GM21723 (cell line): ENCODE measurements around the gene GSN.
A peak's percentile ranks its signal among the peaks of the same experiment; 100 is the strongest.

Experiments
- ATAC-seq: cut with Tn5 transposase; IDR thresholded peaks from one replicate; pipeline ENCODE4 v1.9.1; 2021; ENCODE audit warnings: mild to moderate bottlenecking, moderate library complexity; ENCODE audit not compliant: unreplicated experiment

The GSN gene

DNA sequence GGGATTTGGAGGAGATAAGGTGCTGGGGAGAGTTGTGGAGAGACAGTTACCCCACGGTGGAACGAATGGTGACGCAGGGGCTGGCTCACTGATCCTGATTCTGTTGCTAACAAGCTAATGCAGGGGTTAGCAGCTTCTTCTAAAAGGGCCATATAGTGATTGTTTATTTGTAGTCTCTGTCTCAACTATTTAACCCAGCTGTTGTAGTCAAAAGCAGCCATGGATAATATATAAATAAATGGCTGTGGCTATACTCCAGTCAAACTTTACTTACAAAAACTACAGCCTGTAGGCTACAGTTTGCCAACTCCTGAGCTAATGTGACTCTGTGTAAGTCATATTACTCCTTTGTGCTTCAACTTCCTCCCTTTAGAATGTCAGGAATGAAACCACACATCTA is 80.3 kb downstream of the GSN start:
- no peak for ATAC-seq

DNA sequence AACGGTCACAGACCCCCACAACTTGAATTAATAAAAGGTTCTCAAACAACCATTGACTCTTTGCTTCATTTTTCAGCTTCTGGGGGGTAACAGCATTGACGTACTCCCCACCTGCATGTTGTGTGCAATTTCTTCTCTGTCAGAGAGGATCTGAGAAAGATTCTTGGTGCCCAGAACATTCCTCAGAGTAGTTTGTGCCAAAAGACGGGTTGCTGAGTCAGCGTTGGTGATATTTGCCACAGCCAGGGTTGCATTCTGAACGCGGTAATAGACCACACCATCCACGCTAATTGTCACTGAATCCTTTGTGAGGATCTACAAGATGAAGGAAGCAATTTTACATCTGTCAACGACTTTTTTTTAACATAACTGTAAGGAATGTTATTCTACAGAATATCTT is 81.0 kb downstream of the GSN start:
- ATAC-seq, result no peak

DNA sequence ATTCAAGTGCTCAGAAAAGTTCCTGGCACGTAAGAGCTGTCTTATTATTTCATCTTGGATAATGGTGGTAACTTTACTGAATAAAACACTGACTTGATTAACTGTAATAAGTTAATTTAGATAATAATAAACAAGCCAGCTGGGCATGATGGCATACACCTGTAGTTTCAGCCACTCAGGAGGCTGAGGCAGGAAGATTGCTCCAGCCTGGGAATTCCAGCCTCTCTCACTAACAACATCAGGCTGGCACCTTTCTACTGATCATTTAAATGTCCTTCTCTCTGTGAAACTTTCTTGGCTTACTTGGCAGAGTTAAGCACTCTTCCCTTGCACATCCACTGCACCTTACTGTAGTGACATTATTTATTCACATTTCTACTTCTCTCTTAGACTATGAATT is 82.1 kb downstream of the GSN start:
- ATAC-seq, result no peak

DNA sequence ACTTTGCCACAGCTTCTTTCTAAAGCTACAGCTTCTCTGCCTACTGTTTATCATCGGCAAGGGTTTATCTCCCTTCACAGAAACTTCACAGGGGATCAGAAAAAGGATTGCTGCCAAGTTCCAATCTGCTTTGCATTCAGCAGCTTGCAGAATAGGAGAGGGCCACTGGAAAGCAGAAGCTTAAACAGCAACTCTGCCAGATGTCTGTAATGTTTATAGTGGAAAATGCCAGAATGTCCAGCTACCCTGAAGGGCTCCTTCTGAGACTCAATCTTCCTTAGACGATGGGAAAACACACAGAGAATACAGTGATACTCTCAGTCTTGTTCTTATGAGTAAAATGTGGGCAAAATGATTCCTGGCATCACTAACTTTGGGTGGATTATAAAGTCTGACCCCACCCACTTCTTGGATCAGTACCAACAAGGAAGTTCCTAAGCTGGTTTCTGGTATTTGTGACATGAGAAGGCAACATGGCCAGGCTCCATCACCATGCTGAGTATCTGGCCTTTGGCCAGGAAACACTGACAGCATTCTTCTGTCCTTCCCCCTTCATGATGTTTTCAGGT is 83.1 kb downstream of the GSN start:
- no peak for ATAC-seq

DNA sequence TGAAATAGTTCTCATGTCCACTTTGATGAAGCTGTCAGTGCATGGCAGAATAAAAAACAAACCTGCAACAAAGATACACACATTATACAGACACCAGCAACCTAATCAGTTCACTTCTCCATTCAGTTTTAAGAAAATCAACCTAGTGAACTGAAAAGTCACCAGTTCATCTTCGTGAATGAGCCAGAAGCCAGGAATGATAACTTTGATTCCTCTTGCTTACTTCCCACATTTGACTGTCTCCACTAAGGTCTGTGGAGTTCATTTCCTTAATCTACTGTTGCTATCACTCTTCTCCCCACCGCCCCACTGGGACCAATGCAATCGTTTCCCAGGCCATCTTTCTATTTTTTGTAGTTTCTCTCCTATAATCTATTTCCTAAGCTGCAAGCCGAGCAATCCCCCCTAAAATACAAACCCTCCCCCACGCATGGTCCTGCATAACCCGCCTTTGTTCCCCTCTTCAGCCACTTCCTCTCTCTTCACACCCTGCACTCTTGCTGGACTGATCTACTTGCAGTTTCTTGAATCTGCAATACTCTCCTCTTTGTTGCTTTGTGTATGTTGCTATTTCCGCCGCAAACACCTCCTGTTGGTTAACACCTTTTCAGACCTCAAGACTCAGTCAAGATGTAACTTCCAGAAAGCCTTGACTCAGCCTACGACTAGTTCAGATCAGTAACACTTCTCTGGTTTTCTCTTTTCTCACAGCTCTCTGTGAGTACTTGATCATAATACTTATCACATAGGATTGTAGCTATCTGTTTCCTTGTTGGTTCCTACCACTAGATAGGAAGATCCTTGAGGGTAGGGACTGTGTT is 85.5 kb downstream of the GSN start:
- ATAC-seq, result peak; percentile 98

DNA sequence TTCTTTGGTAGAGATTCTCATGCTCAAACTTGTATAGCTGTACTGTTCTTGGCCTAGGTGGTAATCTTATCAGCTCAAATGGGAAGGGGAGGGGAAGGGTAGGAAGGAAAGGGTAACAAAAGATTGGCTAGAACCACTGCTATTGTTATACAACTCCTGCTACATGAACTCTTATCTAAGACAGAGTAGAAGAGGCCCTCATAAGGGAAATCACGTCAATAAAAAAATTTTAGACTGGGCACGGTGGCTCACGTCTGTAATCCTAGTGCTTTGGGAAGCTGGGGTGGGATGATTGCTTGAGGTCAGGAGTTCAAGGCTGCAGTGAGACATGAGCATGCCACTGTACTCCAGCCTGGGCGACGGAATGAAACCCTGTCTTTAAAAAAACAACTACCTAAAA is 86.2 kb downstream of the GSN start:
- no peak for ATAC-seq

DNA sequence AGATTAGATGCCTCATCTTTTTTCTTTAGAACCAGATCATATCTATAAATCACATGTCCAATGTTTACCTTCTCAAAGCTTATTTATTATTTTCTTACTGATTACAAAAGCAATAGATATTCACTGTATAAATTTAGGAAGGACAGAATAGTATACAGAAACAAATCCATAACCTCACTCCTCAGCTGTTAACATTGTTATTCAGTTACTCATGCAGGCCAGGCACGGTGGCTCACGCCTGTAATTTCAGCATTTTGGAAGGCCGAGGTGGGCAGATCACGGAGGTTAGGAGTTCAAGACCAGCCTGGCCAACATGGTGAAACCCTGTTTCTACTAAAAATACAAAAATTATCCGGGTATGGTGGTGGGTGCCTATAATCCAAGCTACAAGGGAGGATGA is 86.8 kb downstream of the GSN start:
- ATAC-seq, result no peak

DNA sequence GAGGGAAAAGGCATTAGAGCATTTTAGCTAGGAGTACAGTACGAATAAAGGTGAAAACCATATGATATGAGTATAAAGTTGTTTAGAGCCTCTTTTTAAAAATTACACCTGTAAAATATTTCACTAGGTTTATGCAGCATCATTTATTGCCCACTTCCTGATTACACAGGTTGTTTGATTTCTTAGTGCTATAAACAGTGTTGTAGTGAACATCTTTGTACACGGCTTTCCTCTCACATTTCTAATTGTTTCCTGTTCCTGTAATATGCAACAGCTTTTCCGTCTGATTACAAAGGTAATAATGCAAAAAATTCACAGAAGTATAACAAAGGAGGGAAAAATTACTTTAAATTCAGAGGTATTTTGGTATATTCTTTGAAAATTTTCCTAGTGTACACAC is 89.0 kb downstream of the GSN start:
- ATAC-seq, result no peak

DNA sequence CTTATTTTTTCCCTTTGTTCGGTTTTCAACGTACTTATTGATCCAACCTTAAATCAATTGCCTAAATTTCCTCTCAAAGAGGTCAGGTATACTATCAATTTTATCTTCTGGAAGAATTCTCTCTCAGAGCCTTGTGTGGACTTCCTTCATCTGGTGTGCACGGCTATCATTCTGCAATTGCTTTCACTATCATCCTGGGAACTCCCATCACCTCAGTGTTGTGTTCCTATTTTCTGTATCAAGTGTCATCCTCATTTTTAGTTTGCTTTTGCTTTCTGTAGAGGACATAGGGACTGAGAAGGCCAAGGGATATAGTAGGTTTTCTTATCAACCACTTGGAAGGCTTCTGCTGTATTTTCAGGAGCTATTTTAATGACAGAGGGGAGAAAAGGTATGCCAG is 90.8 kb downstream of the GSN start:
- no peak for ATAC-seq

DNA sequence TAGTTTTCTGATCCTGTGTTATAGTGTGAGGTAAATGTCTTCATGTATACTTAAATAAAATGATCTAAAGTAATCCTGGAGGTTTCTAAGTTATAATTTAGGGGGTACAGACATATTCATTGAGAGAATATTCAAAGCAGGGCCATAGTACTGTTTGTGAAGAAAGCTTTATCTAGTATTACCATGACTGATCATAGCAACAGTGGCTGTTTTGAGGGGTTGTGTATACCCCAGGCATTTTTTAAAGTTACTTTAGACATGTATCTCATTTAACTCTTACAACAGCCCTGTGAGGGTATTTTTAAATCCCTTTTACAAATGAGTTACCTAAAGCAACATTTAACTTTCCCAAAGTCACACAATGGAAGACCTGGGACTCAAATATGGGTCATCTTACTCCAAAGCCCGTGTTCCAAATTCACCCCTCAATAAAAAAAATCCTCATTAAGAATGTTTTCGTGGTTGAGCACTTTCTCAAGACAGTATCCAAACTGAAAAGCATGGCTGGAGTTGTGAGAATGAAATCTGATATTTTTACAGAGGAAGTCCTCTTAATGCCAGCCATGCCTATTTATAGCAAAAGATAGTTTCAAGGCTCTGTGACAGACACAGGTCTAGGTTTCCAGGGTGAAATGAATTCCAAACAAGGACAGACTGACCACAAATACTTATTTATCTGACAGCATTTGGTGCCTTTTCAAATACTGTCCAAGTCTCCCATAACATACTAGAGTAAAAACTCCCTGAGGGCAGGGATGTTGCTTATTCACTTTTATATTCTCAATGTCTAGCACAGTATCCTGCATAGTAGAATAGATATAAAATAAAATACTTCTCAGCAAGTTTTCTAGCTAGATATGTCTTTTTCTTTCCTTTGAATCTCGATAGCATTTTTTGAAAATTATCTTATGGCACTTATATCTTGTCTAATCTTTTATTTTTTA is 91.7 kb downstream of the GSN start:
- ATAC-seq, result no peak

DNA sequence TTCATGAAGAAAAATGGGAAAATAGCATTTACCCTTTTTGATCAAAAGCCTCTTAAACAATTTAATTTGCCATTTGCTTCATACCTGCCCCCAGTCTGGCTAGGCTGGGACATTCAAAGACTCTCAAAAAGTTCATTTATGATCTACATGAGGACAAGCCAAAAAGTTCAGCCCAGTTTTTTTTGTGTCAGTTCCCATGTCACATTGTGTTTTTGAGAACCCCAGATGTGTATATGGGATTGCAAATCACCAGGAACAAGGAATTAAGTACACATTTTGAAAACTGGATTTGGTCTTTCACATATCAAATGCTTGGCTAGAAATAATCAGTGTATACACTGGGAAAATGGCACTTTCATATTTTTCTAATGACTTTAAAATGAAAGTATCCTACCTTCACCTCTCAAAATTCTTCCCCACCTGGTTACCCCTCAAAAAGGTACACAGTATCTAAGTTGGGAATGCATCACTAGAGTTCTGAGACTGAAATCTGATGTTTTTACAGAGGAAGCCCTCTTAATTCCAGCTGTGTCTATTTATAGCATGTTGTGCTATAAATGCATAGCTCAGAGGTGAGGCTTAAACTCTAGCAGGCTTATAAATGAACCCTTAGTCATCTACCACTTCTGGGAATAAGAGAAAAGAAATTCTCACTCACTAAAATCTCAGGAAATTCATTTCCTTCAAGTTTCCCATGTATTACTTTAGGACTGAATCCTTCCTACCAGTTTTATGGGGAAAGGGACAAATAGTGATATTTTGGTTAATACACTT is 92.8 kb downstream of the GSN start:
- no peak for ATAC-seq

DNA sequence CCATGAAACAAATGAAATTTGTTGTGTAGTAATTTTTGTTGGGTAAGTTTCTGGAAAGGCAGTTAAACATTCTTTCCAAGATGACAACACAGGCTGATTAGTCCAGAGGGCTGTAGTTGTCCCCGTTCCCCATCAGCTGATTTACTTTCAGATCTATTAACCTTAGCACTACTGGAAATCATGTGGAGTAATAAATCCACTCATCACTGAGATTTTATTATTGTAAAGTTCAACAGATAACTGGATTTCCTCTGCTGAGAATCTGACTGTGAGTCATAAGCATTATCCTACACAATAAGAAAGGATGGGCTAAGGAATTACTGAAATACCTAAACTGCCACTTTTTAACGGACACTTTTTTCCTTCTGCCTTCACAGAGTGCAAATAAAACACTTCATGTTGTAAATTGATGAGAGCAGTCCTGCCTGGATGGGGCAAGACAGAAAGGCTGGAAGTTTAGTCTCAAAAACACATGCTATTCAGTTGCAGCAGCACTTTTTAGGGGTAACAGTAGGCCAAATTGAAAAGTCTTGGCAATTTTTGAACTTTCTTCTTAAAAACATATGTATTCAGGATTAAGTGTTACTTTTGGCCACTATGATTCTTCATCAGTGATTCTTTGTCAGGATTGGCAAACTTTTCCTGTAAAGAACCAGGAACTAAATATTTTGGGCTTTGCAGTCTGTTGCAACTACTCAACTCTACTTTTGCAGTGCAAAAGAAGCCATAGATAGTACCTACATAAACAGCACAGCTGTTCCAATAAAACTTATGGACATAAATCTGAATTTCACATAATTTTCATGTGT is 95.1 kb downstream of the GSN start:
- no peak for ATAC-seq

DNA sequence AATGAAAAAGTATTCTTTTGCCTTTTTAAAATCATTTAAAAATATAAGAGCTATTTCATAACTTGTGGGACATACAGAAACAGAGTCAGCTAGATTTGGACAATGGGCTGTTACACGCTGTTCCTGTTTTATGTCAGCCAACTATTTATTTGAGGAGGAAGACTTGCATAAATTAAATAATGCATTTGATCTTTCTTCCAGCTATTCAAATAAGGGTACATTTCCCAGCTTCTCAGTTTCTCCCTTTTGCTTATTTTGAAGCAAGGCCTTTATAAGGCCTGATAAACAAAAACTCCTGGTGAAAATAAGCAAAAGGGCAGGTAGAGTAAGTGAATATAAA is 95.6 kb downstream of the GSN start:
- no peak for ATAC-seq

DNA sequence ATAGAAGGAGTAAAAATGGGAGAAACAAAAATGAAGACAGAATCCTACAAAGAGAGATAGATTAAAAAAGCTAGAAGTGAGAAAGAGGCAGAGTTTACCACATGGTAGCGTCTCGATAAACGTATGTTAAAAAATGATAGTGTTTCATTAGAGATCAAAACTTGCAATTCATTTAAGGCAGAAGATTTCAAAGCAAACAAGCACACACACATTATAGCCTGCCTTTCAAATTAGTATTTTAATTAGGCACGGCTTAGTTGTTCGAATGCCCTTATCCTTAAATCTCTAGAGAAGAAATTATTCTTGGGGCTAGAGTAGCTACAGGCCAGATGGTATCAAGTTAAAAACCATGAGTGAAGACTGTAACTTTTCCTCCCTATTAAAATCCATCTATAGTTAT is 96.1 kb downstream of the GSN start:
- no peak for ATAC-seq

DNA sequence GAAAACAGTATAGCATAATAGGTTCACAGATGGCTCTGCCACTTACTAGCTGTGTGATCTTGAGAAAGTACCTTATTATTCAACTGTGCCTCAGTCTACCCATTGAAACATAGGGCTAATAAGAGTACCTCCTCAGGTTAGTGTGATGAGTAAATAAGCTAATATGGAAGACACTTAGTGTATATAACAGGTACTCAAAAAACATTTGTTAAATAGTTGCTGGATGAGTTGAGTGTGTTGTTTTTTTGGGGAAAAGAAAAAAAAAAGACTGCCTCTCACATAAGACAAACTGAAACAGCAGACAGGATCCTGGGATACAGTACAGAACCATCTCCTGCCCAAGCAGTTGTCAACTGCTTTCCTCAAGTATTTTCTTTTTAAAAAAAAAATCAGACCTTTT is 96.9 kb downstream of the GSN start:
- ATAC-seq, result no peak

DNA sequence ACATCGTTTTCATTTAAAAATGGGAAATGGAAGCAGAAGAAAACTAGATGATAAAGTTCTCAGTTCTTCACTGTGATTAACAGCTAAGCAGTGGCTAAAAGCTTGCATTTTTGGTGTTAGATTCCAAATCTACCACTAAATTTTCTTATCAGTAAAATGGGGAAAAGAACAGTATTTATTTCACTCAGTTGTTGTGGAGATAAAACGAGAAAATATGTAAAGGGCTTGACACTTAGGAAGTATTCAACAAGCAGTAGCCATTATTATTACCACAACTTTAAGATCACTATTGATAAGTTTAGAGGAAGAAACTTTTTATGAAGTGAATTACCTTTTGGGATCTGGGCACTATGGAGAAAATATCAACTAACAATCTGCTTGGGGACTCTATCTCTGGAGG is 97.6 kb downstream of the GSN start:
- no peak for ATAC-seq

DNA sequence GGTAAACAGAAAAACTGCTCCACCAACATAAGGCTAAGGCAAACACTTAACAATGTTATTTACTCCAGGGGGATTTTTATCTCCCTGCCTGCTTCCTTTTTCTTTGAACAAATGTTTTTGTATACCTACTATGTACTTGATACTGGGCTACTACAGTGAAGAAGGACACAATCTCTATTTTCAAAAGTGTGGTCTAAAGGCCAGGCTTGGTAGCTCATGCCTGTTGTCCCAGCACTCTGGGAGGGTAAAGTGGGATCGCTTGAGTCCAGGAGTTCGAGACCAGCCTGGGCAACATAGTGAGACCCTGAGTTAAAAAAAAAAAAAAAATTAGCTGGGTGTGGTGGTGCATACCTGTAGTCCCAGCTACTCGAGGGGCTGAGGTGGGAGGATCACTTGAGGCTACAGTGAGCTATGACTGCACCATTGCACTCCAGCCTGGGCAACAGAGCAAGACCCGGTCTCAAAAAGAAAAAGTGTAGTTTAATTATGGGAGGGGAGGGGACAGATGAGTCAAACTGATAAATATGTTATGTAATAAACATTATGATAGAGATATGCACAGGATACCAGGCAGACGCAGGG is 98.7 kb downstream of the GSN start:
- no peak for ATAC-seq

DNA sequence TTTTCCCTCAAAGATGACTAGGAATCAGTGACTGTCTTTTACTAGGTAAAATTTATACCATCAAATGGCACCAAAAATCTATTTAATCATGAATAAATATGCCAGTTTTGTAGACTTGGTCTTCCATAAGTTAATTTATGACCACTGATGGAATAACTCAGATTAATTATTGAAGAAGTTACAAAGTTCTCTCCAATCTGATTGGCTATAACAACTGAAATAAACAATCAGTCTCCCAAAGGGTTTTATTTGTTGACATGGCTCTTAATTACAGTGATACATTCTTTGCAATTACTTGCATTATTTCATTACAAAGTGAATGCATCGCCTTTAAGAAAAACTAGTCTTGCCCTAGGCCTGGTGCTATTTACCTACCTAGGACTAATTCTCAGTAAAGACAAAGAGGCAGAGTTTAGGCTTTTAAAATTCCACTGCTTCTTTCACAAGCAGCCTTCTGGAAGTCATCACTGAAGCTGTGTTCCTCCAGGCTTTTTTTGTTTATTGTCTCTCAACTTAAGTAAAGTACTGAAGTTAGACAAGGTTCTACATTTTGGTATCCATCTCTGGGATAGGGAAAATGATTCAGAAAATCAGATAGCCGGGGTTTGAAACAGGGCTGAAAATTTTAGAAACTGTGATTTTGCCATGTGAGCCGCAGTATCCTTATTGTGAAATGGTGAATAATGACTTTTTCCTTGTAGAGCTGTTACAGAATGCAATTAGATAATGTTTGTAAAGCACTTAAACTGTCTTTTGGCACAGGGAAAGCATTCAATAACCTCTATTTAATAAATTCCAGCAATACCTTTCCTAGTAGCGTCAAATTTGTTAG is 99.6 kb downstream of the GSN start:
- ATAC-seq, result no peak

DNA sequence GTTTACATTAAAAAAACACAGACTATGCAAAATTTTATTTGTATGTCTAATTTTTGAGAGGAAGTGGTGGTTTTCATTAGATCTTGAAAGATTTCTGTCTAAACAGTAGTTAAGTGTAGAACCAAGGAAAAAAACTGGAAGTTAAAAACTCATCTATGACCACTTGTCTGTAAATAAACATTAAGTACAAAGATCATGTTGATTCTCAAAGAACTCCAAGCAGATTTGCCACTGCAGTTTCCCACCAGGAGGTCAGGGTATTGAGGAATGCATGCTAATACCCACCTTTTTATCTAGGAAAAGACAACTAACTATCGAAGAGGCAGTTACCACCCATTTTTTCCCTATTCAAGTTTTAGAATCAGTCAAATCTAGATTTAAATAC is 100.2 kb downstream of the GSN start:
- no peak for ATAC-seq
